RCC 7860 (cell line): ENCODE measurements around the gene TMX1.

Experiments used
- DNase-seq: peaks from one replicate; pipeline ENCODE4 v3.0.0-alpha.2; 2015; ENCODE audit warnings: low spot score
- FAIRE-seq: peaks from 2 replicates; lab custom pipeline; 2012; peaks lifted over from hg19 to GRCh38; lab: Jason Lieb, UNC

Gene TMX1

DNA sequence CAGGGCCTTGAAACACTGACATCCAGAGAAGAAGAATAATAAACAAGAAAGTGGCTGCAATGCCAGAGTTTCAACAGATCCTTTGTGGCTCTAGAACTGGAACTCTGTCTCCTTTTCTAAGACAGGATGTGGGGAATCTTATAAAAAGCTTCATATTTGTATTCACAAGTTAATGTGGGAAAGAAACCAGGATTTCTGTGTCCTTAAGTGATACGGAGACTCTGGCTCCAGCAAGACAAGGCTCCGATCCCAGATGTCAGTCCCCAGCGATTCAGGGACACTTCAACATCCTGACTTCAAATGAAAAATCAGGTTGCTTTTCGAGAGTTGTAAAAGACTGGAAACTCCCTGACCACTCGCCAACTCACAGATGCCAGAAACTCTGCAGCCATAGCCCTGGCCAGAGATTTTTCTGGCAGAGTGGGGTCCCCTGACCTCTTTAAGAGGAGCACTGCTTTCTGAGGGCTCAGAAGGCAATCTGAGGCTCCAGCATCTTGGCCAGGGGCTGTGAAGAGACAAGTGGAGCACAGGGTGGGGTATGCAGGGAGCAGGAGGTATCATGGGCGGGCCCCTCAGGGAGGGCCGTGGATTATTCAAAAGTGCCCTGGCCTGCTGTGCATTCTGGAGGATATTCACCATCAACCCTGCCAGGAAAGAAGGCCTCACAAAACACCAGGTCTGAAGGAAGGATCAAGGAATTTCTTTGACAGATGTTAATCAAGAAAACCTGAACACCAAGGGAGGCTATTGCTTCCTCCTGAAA, 53.3 kb downstream of the TMX1 start:
- DNase-seq (no peak), FAIRE-seq (no peak)

DNA sequence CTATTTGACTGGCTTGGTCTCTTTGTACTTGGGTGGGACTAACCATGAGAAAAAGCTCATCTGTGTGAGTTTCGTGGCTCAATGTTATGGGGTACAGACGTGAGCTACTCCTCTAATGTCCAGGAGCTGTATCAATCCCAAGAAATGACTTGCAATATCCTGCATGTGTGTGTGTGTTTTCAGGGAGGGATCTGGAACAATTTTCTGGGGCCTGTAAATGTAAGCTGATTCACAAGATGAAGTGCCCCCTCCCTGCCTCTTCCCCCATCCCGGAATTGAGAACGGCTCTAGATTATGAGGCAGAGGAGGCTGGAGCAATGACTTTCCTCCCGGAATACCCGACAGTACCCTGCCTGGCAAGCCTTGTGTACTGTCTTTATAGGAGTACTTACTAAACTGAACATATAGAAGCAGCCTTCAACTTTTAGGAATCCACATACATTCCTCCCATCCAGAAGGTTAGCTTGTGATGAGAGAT, 53.9 kb downstream of the TMX1 start:
- no peak for FAIRE-seq
- no peak for DNase-seq

DNA sequence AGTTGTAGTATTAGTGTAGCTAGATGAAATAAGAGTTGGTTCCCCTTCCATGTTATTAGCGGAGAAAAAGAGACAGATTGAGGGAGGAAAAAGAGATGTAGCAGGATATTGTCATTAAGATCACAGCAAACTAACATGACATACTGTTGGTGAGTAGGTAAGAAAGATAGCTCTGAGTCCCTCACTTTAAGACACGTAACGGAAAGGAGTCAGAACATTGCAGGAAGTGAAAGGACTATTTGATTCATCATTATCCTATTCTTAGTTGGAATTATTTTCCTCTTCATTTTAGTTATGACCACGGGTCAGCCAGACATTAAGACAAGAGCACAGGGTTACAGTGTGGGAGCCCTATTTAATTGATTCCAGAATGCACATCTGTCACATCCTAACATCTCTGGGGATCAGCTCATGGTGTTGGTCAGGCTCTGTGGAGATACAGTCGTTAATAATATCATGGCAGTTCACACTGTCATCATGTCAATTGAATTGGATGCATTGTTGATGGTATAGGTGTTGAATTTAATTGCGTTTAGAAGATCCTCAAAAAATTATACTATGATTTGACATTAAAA, 55.0 kb downstream of the TMX1 start:
- DNase-seq: no peak
- FAIRE-seq: no peak

- FAIRE-seq: no peak
- no peak for DNase-seq
Observed at GRCh38 chr14:51295646-51296263, 55.7 kb downstream of the TMX1 start.

GRCh38 chr14:51297066-51297465, 57.0 kb downstream of the TMX1 start:
- FAIRE-seq: no peak
- DNase-seq: no peak

DNA sequence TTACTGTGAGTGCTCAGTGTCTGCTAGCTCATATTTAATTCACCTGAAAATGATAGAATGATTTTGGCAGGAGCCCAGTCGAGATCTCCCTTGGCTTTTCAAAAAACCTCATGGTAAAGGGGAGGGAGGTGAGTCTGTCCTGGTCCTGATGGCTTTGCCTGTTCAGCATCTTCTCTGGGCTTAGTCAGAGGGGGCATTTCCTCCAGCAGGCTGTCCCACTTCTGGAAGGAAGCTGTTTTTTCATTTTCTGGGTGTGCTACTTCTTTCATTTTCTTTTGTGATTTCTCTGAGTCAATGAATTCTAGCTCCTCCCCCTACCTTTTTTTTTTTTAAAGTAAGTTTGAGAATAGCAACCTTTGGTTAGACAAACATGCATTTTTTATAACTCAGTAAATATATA, 58.8 kb downstream of the TMX1 start:
- no peak for FAIRE-seq
- DNase-seq: peak; percentile 5

DNA sequence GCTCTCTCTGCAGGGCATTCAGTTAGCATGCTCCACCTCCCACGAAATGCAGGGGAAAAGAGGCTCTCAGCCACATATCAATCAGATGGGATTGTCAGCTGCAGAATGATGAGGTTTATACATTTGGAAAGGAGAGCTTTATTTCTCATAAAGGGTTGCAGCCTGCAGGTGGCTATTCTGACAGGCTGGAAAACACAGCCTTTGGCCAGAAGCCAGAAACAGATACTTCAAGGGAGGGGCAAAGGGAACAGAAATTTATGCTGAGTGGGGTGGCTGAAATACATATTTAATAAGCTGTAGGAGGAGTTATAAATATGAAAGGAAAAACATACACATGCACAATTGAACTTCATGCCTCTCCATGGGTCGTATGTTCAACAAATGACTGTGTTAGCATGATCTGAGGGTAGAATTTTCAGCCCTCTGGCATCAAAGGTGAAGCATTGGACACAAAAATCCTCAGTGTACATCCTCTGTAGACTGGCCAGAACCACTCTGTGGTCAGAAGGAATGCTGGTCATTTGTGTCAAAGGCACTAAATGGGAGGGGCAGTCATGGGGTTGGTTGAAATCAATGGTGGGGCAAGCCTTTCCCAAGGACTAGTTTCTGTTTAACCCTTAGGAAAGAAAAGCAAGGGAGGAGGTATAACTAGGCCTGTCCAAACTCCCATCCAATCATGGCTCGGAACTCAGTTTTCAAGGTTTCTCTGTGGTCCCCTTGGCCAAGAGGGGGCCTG, 62.4 kb downstream of the TMX1 start:
- peak; percentile 73 for FAIRE-seq

GRCh38 chr14:51304438-51304837, 64.4 kb downstream of the TMX1 start:
- DNase-seq (peak; percentile 84), FAIRE-seq (peak; percentile 90)

More for the DNA sequence above, 62.4 kb downstream of the TMX1 start:
- DNase-seq: peak; percentile 41

- DNase-seq (peak; percentile 91), FAIRE-seq (peak; percentile 92)
Observed at GRCh38 chr14:51304941-51305340, 64.9 kb downstream of the TMX1 start.

DNA sequence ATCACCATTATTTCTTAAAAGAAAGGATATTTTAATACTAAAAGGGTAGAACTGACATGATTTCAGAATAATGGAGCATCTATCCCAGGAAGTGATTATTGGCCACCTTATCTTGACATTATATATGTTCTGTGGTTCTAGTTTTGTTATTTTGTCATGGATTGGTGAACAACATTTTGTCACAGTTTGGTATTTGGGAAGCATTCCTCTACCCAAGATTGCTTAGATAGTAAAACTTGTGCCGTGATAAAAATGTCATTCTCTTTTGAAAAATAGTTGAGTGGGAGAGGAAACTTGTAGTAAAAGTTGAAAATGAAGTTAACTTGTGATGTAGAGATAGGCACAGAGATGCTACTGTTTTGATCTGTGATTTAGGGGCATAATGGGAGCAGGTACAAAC, 65.7 kb downstream of the TMX1 start:
- FAIRE-seq (no peak), DNase-seq (no peak)
